ENCODE measurements around the gene MYG1. TPM values are rescaled to one million over a fixed set of nuclear protein-coding genes. Genes with fewer than 3 reads are reported as not detected.

The MYG1 gene
- polyA plus RNA-seq, 3 donors: 49.3 to 64.3 (median 55.7) TPM

GRCh38 chr12:53287741-53288216, 11.7 kb upstream of the MYG1 start:
- Histone ChIP-seq H3K27ac (ENCODE audit: low read depth in 1 of 2, low read length in 2 of 2) (no peak overlapping the region), H3K4me3 (replicated peaks in 1 of 3; ENCODE audit: low read depth in 2 of 3, low read length in 3 of 3) (no peak overlapping the region), H3K9ac (ENCODE audit: insufficient read depth, low read length, poor library complexity, severe bottlenecking) (no peak overlapping the region), H3K27me3 (ENCODE audit: control insufficient read depth in 2 of 2, insufficient read depth in 2 of 2, low read length in 2 of 2) (no peaks in the 10 kb centered on the region), H3K9me3 (replicated peaks in 1 of 2; ENCODE audit: control insufficient read depth in 1 of 2, insufficient read depth in 1 of 2, low read length in 2 of 2) (no peaks in the 10 kb centered on the region), H3K4me2 (replicated peaks; ENCODE audit: extremely low read depth, low read length, poor library complexity, severe bottlenecking) (no peak overlapping the region), H3K36me3 (replicated peaks in 1 of 2; ENCODE audit: control insufficient read depth in 1 of 2, insufficient read depth in 2 of 2, low read length in 2 of 2) (peaks cover 42 to 78% of the 10 kb centered on the region in 2 donors), H3K4me1 (ENCODE audit: control insufficient read depth in 1 of 2, insufficient read depth in 2 of 2, low read length in 2 of 2) (no peaks in the 10 kb centered on the region), H2AFZ (ENCODE audit: insufficient read depth, low read depth, low read length, poor library complexity, severe bottlenecking) (peak overlapping the region; percentile 24), H4K20me1 (ENCODE audit: insufficient read depth, low read length) (no peaks in the 10 kb centered on the region), H3K79me2 (ENCODE audit: insufficient read depth, low read length) (no peaks in the 10 kb centered on the region)
- TF ChIP-seq, protein P1, sequence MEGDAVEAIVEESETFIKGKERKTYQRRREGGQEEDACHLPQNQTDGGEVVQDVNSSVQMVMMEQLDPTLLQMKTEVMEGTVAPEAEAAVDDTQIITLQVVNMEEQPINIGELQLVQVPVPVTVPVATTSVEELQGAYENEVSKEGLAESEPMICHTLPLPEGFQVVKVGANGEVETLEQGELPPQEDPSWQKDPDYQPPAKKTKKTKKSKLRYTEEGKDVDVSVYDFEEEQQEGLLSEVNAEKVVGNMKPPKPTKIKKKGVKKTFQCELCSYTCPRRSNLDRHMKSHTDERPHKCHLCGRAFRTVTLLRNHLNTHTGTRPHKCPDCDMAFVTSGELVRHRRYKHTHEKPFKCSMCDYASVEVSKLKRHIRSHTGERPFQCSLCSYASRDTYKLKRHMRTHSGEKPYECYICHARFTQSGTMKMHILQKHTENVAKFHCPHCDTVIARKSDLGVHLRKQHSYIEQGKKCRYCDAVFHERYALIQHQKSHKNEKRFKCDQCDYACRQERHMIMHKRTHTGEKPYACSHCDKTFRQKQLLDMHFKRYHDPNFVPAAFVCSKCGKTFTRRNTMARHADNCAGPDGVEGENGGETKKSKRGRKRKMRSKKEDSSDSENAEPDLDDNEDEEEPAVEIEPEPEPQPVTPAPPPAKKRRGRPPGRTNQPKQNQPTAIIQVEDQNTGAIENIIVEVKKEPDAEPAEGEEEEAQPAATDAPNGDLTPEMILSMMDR (IDR thresholded peaks at IDR 0.05): peak; percentile 73
- Mint-ChIP-seq H3K27ac (peak overlapping the region in 5 of 7 donors; percentile 41 to 91 (median 64)), H3K9me3 (no peaks in the 10 kb centered on the region), H3K36me3 (peaks cover 48 to 83% of the 10 kb centered on the region in 2 donors), H3K4me1 (peaks cover 5% of the 10 kb centered on the region), H3K27me3 (ENCODE audit: low read depth in 3 of 3) (peaks cover 0 to 1% (median 0%) of the 10 kb centered on the region in 3 donors), H3K4me3 (no peak overlapping the region)
- intact Hi-C loops (cut with micrococcal nuclease): loop anchor here (2.0 to 5.0 kb wide), 2 partner anchors 75 kb away; no protein-coding TSS in a partner anchor
- WGBS (ENCODE audit: insufficient coverage): 98% methylated on average over 9 of the region's 11 CpGs
- DNase-seq: peak; percentile 42 to 71 (median 55)

GRCh38 chr12:53288322-53288721, 11.2 kb upstream of the MYG1 start:
- peak overlapping the region in 3 of 7 donors; percentile 35 to 76 (median 73) for H3K27ac Mint-ChIP-seq
- peaks cover 37 to 78% of the 10 kb centered on the region in 2 donors for H3K36me3 ChIP-seq (replicated peaks in 1 of 2; ENCODE audit: control insufficient read depth in 1 of 2, insufficient read depth in 2 of 2, low read length in 2 of 2)

More at GRCh38 chr12:53288322-53288721, 11.2 kb upstream of the MYG1 start:
- Histone ChIP-seq H2AFZ (ENCODE audit: insufficient read depth, low read depth, low read length, poor library complexity, severe bottlenecking) (no peak overlapping the region), H4K20me1 (ENCODE audit: insufficient read depth, low read length) (no peaks in the 10 kb centered on the region), H3K9me3 (replicated peaks in 1 of 2; ENCODE audit: control insufficient read depth in 1 of 2, insufficient read depth in 1 of 2, low read length in 2 of 2) (no peaks in the 10 kb centered on the region), H3K4me3 (replicated peaks in 1 of 3; ENCODE audit: low read depth in 2 of 3, low read length in 3 of 3) (no peak overlapping the region), H3K27ac (ENCODE audit: low read depth in 1 of 2, low read length in 2 of 2) (peak overlapping the region in 1 of 2 donors; percentile 6), H3K4me2 (replicated peaks; ENCODE audit: extremely low read depth, low read length, poor library complexity, severe bottlenecking) (no peak overlapping the region), H3K27me3 (ENCODE audit: control insufficient read depth in 2 of 2, insufficient read depth in 2 of 2, low read length in 2 of 2) (no peaks in the 10 kb centered on the region), H3K9ac (ENCODE audit: insufficient read depth, low read length, poor library complexity, severe bottlenecking) (no peak overlapping the region), H3K4me1 (ENCODE audit: control insufficient read depth in 1 of 2, insufficient read depth in 2 of 2, low read length in 2 of 2) (no peaks in the 10 kb centered on the region), H3K79me2 (ENCODE audit: insufficient read depth, low read length) (no peaks in the 10 kb centered on the region)
- Mint-ChIP-seq H3K4me1 (peaks cover 5% of the 10 kb centered on the region), H3K27me3 (ENCODE audit: low read depth in 3 of 3) (peaks cover 0 to 4% (median 0%) of the 10 kb centered on the region in 3 donors), H3K9me3 (no peaks in the 10 kb centered on the region), H3K36me3 (peaks cover 49 to 81% of the 10 kb centered on the region in 2 donors), H3K4me3 (no peak overlapping the region)
- intact Hi-C loops (cut with micrococcal nuclease): loop anchor here in 1 of 2 donors (5.0 kb wide), 1 partner anchor 76 kb away; no protein-coding TSS in a partner anchor
- DNase-seq: no peak
- 100% methylated on average over 5 of the region's 6 CpGs for WGBS (ENCODE audit: insufficient coverage)
- TF ChIP-seq, protein P1 (IDR thresholded peaks at IDR 0.05): no peak
